ENCODE results near the gene KSR1. TPM values are rescaled to one million over a fixed set of nuclear protein-coding genes. Genes with fewer than 3 reads are reported as not detected.
"Not testable (repeated sequence)": the region's sequence is repeated elsewhere in the genome, so short reads cannot be mapped to it uniquely, and the experiment has no call there.

Gene KSR1
- polyA plus RNA-seq, 4 donors = 8.6 to 73.8 (median 12.9) TPM

GRCh38 chr17:27636005-27636520, 179.8 kb downstream of the KSR1 start:
- not testable (repeated sequence) for H3K4me1 ChIP-seq (ENCODE audit: control insufficient read depth in 3 of 3, insufficient read depth in 2 of 3, low read depth in 1 of 3, low read length in 2 of 3); H3K4me3 ChIP-seq (ENCODE audit: low read depth in 1 of 3, low read length in 3 of 3); H3K9me3 ChIP-seq (ENCODE audit: control insufficient read depth in 2 of 2, insufficient read depth in 1 of 2, low read depth in 1 of 2, low read length in 1 of 2); H3K27ac ChIP-seq (ENCODE audit: low read depth in 1 of 3, low read length in 2 of 3); H3K27me3 ChIP-seq (ENCODE audit: control insufficient read depth in 3 of 3, insufficient read depth in 3 of 3, low read length in 3 of 3); DNase-seq; FAIRE-seq; H3K36me3 ChIP-seq (ENCODE audit: control insufficient read depth in 3 of 3, insufficient read depth in 2 of 3, low read depth in 1 of 3, low read length in 3 of 3)
- WGBS, 3 donors = 61 to 67% (median 65%) methylated on average over 3 of the region's 3 CpGs

- not testable (repeated sequence) for DNase-seq; FAIRE-seq; H3K27ac ChIP-seq (ENCODE audit: low read depth in 1 of 3, low read length in 2 of 3); H3K36me3 ChIP-seq (ENCODE audit: control insufficient read depth in 3 of 3, insufficient read depth in 2 of 3, low read depth in 1 of 3, low read length in 3 of 3); H3K27me3 ChIP-seq (ENCODE audit: control insufficient read depth in 3 of 3, insufficient read depth in 3 of 3, low read length in 3 of 3); H3K9me3 ChIP-seq (ENCODE audit: control insufficient read depth in 2 of 2, insufficient read depth in 1 of 2, low read depth in 1 of 2, low read length in 1 of 2); H3K4me1 ChIP-seq (ENCODE audit: control insufficient read depth in 3 of 3, insufficient read depth in 2 of 3, low read depth in 1 of 3, low read length in 2 of 3); H3K4me3 ChIP-seq (ENCODE audit: low read depth in 1 of 3, low read length in 3 of 3)
- 90 to 97% (median 95%) methylated on average over 6 to 7 of the region's 7 CpGs for WGBS, 3 donors
Measured at GRCh38 chr17:27637818-27638217, 181.6 kb downstream of the KSR1 start.

GRCh38 chr17:27638415-27638914, 182.2 kb downstream of the KSR1 start:
- H3K36me3 ChIP-seq (ENCODE audit: control insufficient read depth in 3 of 3, insufficient read depth in 2 of 3, low read depth in 1 of 3, low read length in 3 of 3); DNase-seq; H3K27ac ChIP-seq (ENCODE audit: low read depth in 1 of 3, low read length in 2 of 3); H3K4me1 ChIP-seq (ENCODE audit: control insufficient read depth in 3 of 3, insufficient read depth in 2 of 3, low read depth in 1 of 3, low read length in 2 of 3); FAIRE-seq; H3K4me3 ChIP-seq (ENCODE audit: low read depth in 1 of 3, low read length in 3 of 3); H3K27me3 ChIP-seq (ENCODE audit: control insufficient read depth in 3 of 3, insufficient read depth in 3 of 3, low read length in 3 of 3); H3K9me3 ChIP-seq (ENCODE audit: control insufficient read depth in 2 of 2, insufficient read depth in 1 of 2, low read depth in 1 of 2, low read length in 1 of 2): not testable (repeated sequence)
- WGBS, 3 donors = 36 to 76% (median 69%) methylated on average over 1 of the region's 5 CpGs

GRCh38 chr17:27640790-27641189, 184.5 kb downstream of the KSR1 start:
- no peak for FAIRE-seq
- WGBS, 3 donors = 71 to 77% (median 73%) methylated on average over 4 of the region's 4 CpGs
- peaks cover 0 to 2% (median 2%) of the 10 kb centered on the region in 3 donors for H3K36me3 ChIP-seq (ENCODE audit: control insufficient read depth in 3 of 3, insufficient read depth in 2 of 3, low read depth in 1 of 3, low read length in 3 of 3)
- no peaks in the 10 kb centered on the region for H3K27me3 ChIP-seq (ENCODE audit: control insufficient read depth in 3 of 3, insufficient read depth in 3 of 3, low read length in 3 of 3)
- DNase-seq = no peak
- no peaks in the 10 kb centered on the region for H3K9me3 ChIP-seq (ENCODE audit: control insufficient read depth in 2 of 2, insufficient read depth in 1 of 2, low read depth in 1 of 2, low read length in 1 of 2)
- no peak overlapping the region for H3K4me3 ChIP-seq (ENCODE audit: low read depth in 1 of 3, low read length in 3 of 3)
- H3K27ac ChIP-seq (ENCODE audit: low read depth in 1 of 3, low read length in 2 of 3) = no peak overlapping the region
- no peaks in the 10 kb centered on the region for H3K4me1 ChIP-seq (ENCODE audit: control insufficient read depth in 3 of 3, insufficient read depth in 2 of 3, low read depth in 1 of 3, low read length in 2 of 3)

- Histone ChIP-seq H3K4me3 (ENCODE audit: low read depth in 1 of 3, low read length in 3 of 3) (no peak overlapping the region), H3K9me3 (ENCODE audit: control insufficient read depth in 2 of 2, insufficient read depth in 1 of 2, low read depth in 1 of 2, low read length in 1 of 2) (no peaks in the 10 kb centered on the region), H3K27me3 (ENCODE audit: control insufficient read depth in 3 of 3, insufficient read depth in 3 of 3, low read length in 3 of 3) (no peaks in the 10 kb centered on the region), H3K36me3 (ENCODE audit: control insufficient read depth in 3 of 3, insufficient read depth in 2 of 3, low read depth in 1 of 3, low read length in 3 of 3) (peaks cover 0 to 6% (median 5%) of the 10 kb centered on the region in 3 donors), H3K27ac (ENCODE audit: low read depth in 1 of 3, low read length in 2 of 3) (no peak overlapping the region), H3K4me1 (ENCODE audit: control insufficient read depth in 3 of 3, insufficient read depth in 2 of 3, low read depth in 1 of 3, low read length in 2 of 3) (peaks cover 0 to 8% (median 0%) of the 10 kb centered on the region in 3 donors)
- DNase-seq (no peak), FAIRE-seq (no peak)
- WGBS, 3 donors = 85 to 92% (median 89%) methylated on average over 9 of the region's 9 CpGs
Measured at GRCh38 chr17:27644586-27644985, 188.3 kb downstream of the KSR1 start.

- H3K4me1 ChIP-seq (ENCODE audit: control insufficient read depth in 3 of 3, insufficient read depth in 2 of 3, low read depth in 1 of 3, low read length in 2 of 3); H3K9me3 ChIP-seq (ENCODE audit: control insufficient read depth in 2 of 2, insufficient read depth in 1 of 2, low read depth in 1 of 2, low read length in 1 of 2); H3K27me3 ChIP-seq (ENCODE audit: control insufficient read depth in 3 of 3, insufficient read depth in 3 of 3, low read length in 3 of 3); H3K36me3 ChIP-seq (ENCODE audit: control insufficient read depth in 3 of 3, insufficient read depth in 2 of 3, low read depth in 1 of 3, low read length in 3 of 3); H3K4me3 ChIP-seq (ENCODE audit: low read depth in 1 of 3, low read length in 3 of 3); DNase-seq; FAIRE-seq; H3K27ac ChIP-seq (ENCODE audit: low read depth in 1 of 3, low read length in 2 of 3): not testable (repeated sequence)
- WGBS, 3 donors = 72 to 100% (median 100%) methylated on average over 2 to 3 of the region's 10 CpGs
Measured at GRCh38 chr17:27645621-27646020, 189.4 kb downstream of the KSR1 start.

- DNase-seq (peak in 1 of 2 donors; percentile 31), FAIRE-seq (no peak)
- peaks cover 0 to 8% (median 0%) of the 10 kb centered on the region in 3 donors for H3K4me1 ChIP-seq (ENCODE audit: control insufficient read depth in 3 of 3, insufficient read depth in 2 of 3, low read depth in 1 of 3, low read length in 2 of 3)
- H3K36me3 ChIP-seq (ENCODE audit: control insufficient read depth in 3 of 3, insufficient read depth in 2 of 3, low read depth in 1 of 3, low read length in 3 of 3) = peaks cover 0 to 6% (median 5%) of the 10 kb centered on the region in 3 donors
- H3K27me3 ChIP-seq (ENCODE audit: control insufficient read depth in 3 of 3, insufficient read depth in 3 of 3, low read length in 3 of 3) = no peaks in the 10 kb centered on the region
- H3K27ac ChIP-seq (ENCODE audit: low read depth in 1 of 3, low read length in 2 of 3) = no peak overlapping the region
- 82 to 91% (median 85%) methylated on average over 13 of the region's 13 CpGs for WGBS, 3 donors
- no peaks in the 10 kb centered on the region for H3K9me3 ChIP-seq (ENCODE audit: control insufficient read depth in 2 of 2, insufficient read depth in 1 of 2, low read depth in 1 of 2, low read length in 1 of 2)
- no peak overlapping the region for H3K4me3 ChIP-seq (ENCODE audit: low read depth in 1 of 3, low read length in 3 of 3)
Measured at GRCh38 chr17:27646232-27646631, 190.0 kb downstream of the KSR1 start.

- peak; percentile 62 to 87 for DNase-seq
- Histone ChIP-seq H3K4me1 (ENCODE audit: control insufficient read depth in 3 of 3, insufficient read depth in 2 of 3, low read depth in 1 of 3, low read length in 2 of 3) (peaks cover 0 to 8% (median 0%) of the 10 kb centered on the region in 3 donors), H3K4me3 (ENCODE audit: low read depth in 1 of 3, low read length in 3 of 3) (no peak overlapping the region), H3K27me3 (ENCODE audit: control insufficient read depth in 3 of 3, insufficient read depth in 3 of 3, low read length in 3 of 3) (no peaks in the 10 kb centered on the region), H3K36me3 (ENCODE audit: control insufficient read depth in 3 of 3, insufficient read depth in 2 of 3, low read depth in 1 of 3, low read length in 3 of 3) (peaks cover 0 to 6% (median 5%) of the 10 kb centered on the region in 3 donors), H3K27ac (ENCODE audit: low read depth in 1 of 3, low read length in 2 of 3) (peak overlapping the region in 1 of 3 donors; percentile 57), H3K9me3 (ENCODE audit: control insufficient read depth in 2 of 2, insufficient read depth in 1 of 2, low read depth in 1 of 2, low read length in 1 of 2) (no peaks in the 10 kb centered on the region)
- FAIRE-seq = no peak
- WGBS, 3 donors = 29 to 55% (median 38%) methylated on average over 9 of the region's 9 CpGs
Measured at GRCh38 chr17:27647765-27648164, 191.5 kb downstream of the KSR1 start.

GRCh38 chr17:27649111-27649571, 192.9 kb downstream of the KSR1 start:
- not testable (repeated sequence) for H3K27ac ChIP-seq (ENCODE audit: low read depth in 1 of 3, low read length in 2 of 3); FAIRE-seq; H3K27me3 ChIP-seq (ENCODE audit: control insufficient read depth in 3 of 3, insufficient read depth in 3 of 3, low read length in 3 of 3); H3K9me3 ChIP-seq (ENCODE audit: control insufficient read depth in 2 of 2, insufficient read depth in 1 of 2, low read depth in 1 of 2, low read length in 1 of 2); H3K4me1 ChIP-seq (ENCODE audit: control insufficient read depth in 3 of 3, insufficient read depth in 2 of 3, low read depth in 1 of 3, low read length in 2 of 3); H3K36me3 ChIP-seq (ENCODE audit: control insufficient read depth in 3 of 3, insufficient read depth in 2 of 3, low read depth in 1 of 3, low read length in 3 of 3); H3K4me3 ChIP-seq (ENCODE audit: low read depth in 1 of 3, low read length in 3 of 3)
- DNase-seq = peak in 1 of 2 donors; percentile 25
- 60 to 70% (median 67%) methylated on average over 5 of the region's 5 CpGs for WGBS, 3 donors
